ENCODE data around the gene HNRNPH3. TPM values are rescaled to one million over a fixed set of nuclear protein-coding genes. Genes with fewer than 3 reads are reported as not detected.
A peak's percentile ranks its signal among the peaks of the same experiment; 100 is the strongest.
"Not testable (repeated sequence)": the region's sequence is repeated elsewhere in the genome, so short reads cannot be mapped to it uniquely, and the experiment has no call there.

HNRNPH3 gene
- total RNA-seq (2014; rRNA removed; shearing (Covaris generic)): 17.8 and 20.2 TPM in 2 replicates

GRCh38 chr10:68331455-68332258, at the start of gene HNRNPH3:
Gene HNRNPH3 (plus strand): TSS chr10:68332064. CDS start chr10:68337222, 5,158 bp downstream.
- peak; percentile 93 for DNase-seq (ENCODE audit: low read depth)

- no peak for DNase-seq (ENCODE audit: low read depth)
Observed at GRCh38 chr10:68284062-68285001, 47.5 kb upstream of the HNRNPH3 start.

- no peak for DNase-seq (ENCODE audit: low read depth)
Observed at GRCh38 chr10:68288717-68289116, 43.1 kb upstream of the HNRNPH3 start.

- no peak for DNase-seq (ENCODE audit: low read depth)
Observed at GRCh38 chr10:68290736-68291135, 41.1 kb upstream of the HNRNPH3 start.

GRCh38 chr10:68296843-68297663, 34.8 kb upstream of the HNRNPH3 start:
- no peak for DNase-seq (ENCODE audit: low read depth)

- no peak for DNase-seq (ENCODE audit: low read depth)
Observed at GRCh38 chr10:68301301-68301700, 30.6 kb upstream of the HNRNPH3 start.

GRCh38 chr10:68301790-68302502, 29.9 kb upstream of the HNRNPH3 start:
- peak; percentile 49 for DNase-seq (ENCODE audit: low read depth)

GRCh38 chr10:68302503-68302823, 29.4 kb upstream of the HNRNPH3 start:
- no peak for DNase-seq (ENCODE audit: low read depth)

- DNase-seq (ENCODE audit: low read depth): no peak
Observed at GRCh38 chr10:68302871-68303270, 29.0 kb upstream of the HNRNPH3 start.

GRCh38 chr10:68303849-68304412, 27.9 kb upstream of the HNRNPH3 start:
- no peak for DNase-seq (ENCODE audit: low read depth)

GRCh38 chr10:68305854-68306253, 26.0 kb upstream of the HNRNPH3 start:
- no peak for DNase-seq (ENCODE audit: low read depth)

- DNase-seq (ENCODE audit: low read depth): no peak
Observed at GRCh38 chr10:68310531-68310930, 21.3 kb upstream of the HNRNPH3 start.

- DNase-seq (ENCODE audit: low read depth): not testable (repeated sequence)
Observed at GRCh38 chr10:68314930-68315329, 16.9 kb upstream of the HNRNPH3 start.

GRCh38 chr10:68315582-68315981, 16.3 kb upstream of the HNRNPH3 start:
- no peak for DNase-seq (ENCODE audit: low read depth)

GRCh38 chr10:68318331-68319059, 13.4 kb upstream of the HNRNPH3 start:
- DNase-seq (ENCODE audit: low read depth): no peak

GRCh38 chr10:68324396-68324795, 7.5 kb upstream of the HNRNPH3 start:
- not testable (repeated sequence) for DNase-seq (ENCODE audit: low read depth)

GRCh38 chr10:68327889-68328786, 3.7 kb upstream of the HNRNPH3 start:
- DNase-seq (ENCODE audit: low read depth): peak; percentile 80

- DNase-seq (ENCODE audit: low read depth): no peak
Observed at GRCh38 chr10:68329506-68329861, 2.4 kb upstream of the HNRNPH3 start.

- peak; percentile 33 for DNase-seq (ENCODE audit: low read depth)
Observed at GRCh38 chr10:68330852-68331454, 911 bp upstream of the HNRNPH3 start.

Measured in RPMI7951 (cell line).